Gastrocnemius medialis (tissue), 4 donors: ENCODE measurements around the gene PRKACB. TPM values are rescaled to one million over a fixed set of nuclear protein-coding genes. Genes with fewer than 3 reads are reported as not detected.

Experiments
- ATAC-seq, 2 donors: fragments of 150-250 bp; one replicate each; pipeline ENCODE4 v1.9.1; 2016
- DNase-seq, 2 donors: peaks; one replicate each; pipeline ENCODE4 v3.0.0-alpha.2; 2019
- H3K27ac ChIP-seq, 4 donors: fragments of 200-600 bp; sonication (generic); 1 replicate in 1 of 4; 2 replicates in 3 of 4; pipeline ENCODE4 v1.5.1; 2016 to 2018; ENCODE audit warnings: mild to moderate bottlenecking in 2 of 4, moderate library complexity in 1 of 4
- H3K27me3 ChIP-seq, 3 donors: fragments of 200-600 bp; sonication (generic) in 2 of 3; 1 replicate in 1 of 3; 2 replicates in 2 of 3; pipeline versions ENCODE4 v1.5.1 to v1.6.0; 2016 to 2019; ENCODE audit warnings: mild to moderate bottlenecking in 1 of 3, moderate library complexity in 1 of 3
- H3K36me3 ChIP-seq, 2 donors: fragments of 200-600 bp; sonication (generic) in 1 of 2; one replicate each; pipeline ENCODE4 v1.5.1; 2017 to 2018
- H3K4me1 ChIP-seq, 2 donors: fragments of 200-600 bp; sonication (generic) in 1 of 2; one replicate each; pipeline ENCODE4 v1.5.1; 2016 to 2017; ENCODE audit warnings: mild to moderate bottlenecking in 2 of 2
- H3K4me3 ChIP-seq, 4 donors: fragments of 200-600 bp; sonication (generic) in 3 of 4; 1 replicate in 1 of 4; 2 replicates in 3 of 4; pipeline ENCODE4 v1.5.1; 2016 to 2019; ENCODE audit warnings: mild to moderate bottlenecking in 2 of 4
- H3K9me3 ChIP-seq, 3 donors: fragments of 200-600 bp; sonication (generic) in 2 of 3; 1 replicate in 1 of 3; 2 replicates in 2 of 3; pipeline ENCODE4 v1.5.1; 2016 to 2019
- POLR2A ChIP-seq, 2 donors: fragments of 450-650 bp; IDR thresholded peaks; one replicate each; pipeline ENCODE4 v1.6.1; 2017; ENCODE audit warnings: antibody characterized with exemption in 2 of 2, mild to moderate bottlenecking in 2 of 2, moderate library complexity in 2 of 2
- in situ Hi-C, 4 donors: fragments of 200-750 bp; cut with MboI; loops; one replicate each; pipeline versions ENCODE4 v1.15.0 to v1.8.0; 2017; ENCODE audit warnings: low sequenced_read_pairs in 4 of 4
- intact Hi-C: fragments of 100-400 bp; cut with DNase I; formaldehyde crosslinking; loops from one replicate; pipeline ENCODE4 v1.15.1; 2023; ENCODE audit warnings: low total_unique reads
- total RNA-seq, 4 donors: library from RNA; depleted of rRNA; stranded (reverse); fragments of >200 nt; gene quantifications; one replicate each; pipeline versions ENCODE4 v1.1.0 to v1.2.3, GENCODE V29; 2016
- TF ChIP-seq, protein P1 (sequence below), 5 experiments: fragments of 450-650 bp in 3 of 5; fragments of 200-600 bp in 2 of 5; sonication (generic) in 2 of 5; IDR thresholded peaks in 4 of 5; conservative IDR thresholded peaks in 1 of 5; 1 replicate in 4 of 5; 2 replicates in 1 of 5; pipeline ENCODE4 v1.5.1; 2016 to 2019; ENCODE audit warnings: antibody characterized with exemption in 5 of 5, mild to moderate bottlenecking in 3 of 5, moderate library complexity in 3 of 5

PRKACB gene
- total RNA-seq, 4 donors from 2014 or later, result 4.2 to 12.4 (median 7.0) TPM

DNA sequence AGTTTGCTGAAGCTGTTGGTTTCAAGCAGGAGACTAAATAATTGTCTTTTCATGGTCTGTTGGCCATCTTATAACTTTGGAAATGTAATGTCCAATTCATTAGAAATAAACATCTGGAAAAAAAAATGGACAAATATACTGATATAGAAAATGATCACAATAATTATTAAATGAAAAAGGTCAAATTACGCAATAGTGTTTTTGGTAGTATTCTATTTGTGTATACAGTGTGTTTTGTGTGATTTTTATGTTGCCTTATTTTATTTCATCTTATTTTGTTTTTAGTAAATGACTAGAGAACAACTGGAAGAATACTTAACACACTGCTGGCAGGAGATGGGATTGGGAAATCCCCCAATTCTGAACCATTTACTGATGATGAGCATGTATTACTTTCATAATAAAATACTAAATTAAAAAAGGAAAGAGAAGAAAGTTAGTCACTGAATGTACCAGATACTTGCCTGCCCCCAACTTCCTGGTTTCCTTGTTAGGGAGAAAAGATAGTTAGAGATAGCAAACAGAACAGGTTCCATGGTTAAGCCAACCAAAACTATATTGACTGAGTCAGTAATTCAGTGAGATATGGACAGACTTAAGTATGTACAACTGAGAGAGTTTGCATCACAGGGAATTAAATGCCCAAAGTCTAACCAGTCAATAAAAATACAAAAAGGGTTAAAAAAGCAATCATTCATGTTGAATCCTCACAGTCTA lies 133.4 kb downstream of the PRKACB start:
- no peaks in the 10 kb centered on the region for H3K36me3 ChIP-seq
- intact Hi-C loops (no loop called here), in situ Hi-C loops (no loop called here)
- no peak overlapping the region for H3K27ac ChIP-seq
- DNase-seq (no peak), ATAC-seq (no peak)
- no peaks in the 10 kb centered on the region for H3K27me3 ChIP-seq
- H3K4me3 ChIP-seq, result no peak overlapping the region
- H3K9me3 ChIP-seq, result no peaks in the 10 kb centered on the region
- no peaks in the 10 kb centered on the region for H3K4me1 ChIP-seq
- no peak for TF ChIP-seq POLR2A (IDR thresholded peaks at IDR 0.05)
- TF ChIP-seq, protein P1, sequence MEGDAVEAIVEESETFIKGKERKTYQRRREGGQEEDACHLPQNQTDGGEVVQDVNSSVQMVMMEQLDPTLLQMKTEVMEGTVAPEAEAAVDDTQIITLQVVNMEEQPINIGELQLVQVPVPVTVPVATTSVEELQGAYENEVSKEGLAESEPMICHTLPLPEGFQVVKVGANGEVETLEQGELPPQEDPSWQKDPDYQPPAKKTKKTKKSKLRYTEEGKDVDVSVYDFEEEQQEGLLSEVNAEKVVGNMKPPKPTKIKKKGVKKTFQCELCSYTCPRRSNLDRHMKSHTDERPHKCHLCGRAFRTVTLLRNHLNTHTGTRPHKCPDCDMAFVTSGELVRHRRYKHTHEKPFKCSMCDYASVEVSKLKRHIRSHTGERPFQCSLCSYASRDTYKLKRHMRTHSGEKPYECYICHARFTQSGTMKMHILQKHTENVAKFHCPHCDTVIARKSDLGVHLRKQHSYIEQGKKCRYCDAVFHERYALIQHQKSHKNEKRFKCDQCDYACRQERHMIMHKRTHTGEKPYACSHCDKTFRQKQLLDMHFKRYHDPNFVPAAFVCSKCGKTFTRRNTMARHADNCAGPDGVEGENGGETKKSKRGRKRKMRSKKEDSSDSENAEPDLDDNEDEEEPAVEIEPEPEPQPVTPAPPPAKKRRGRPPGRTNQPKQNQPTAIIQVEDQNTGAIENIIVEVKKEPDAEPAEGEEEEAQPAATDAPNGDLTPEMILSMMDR (IDR thresholded peaks at IDR 0.05 in 4 of 5, conservative IDR thresholded peaks at IDR 0.05 in 1 of 5), result no peak

DNA sequence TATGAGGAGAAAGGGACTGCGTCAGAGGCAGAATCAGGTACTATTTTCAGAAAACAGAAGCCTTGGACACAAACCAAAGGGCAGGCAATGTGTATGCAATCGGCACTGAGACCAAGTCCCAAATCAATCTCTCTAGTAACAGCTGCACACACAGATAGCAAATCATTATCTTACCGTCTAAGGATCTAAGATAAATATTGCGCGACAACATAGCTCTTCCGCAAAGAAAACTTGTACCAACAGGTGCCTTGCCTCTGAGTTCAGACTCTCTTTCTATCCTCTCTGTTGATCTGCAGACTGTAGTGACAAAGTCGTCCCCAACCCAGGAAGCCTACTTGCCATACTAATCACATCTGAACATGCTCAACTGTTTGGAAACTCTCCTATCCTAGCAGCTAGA lies 134.8 kb downstream of the PRKACB start:
- Histone ChIP-seq H3K4me3 (no peak overlapping the region), H3K36me3 (no peaks in the 10 kb centered on the region), H3K27ac (no peak overlapping the region), H3K9me3 (no peaks in the 10 kb centered on the region), H3K27me3 (no peaks in the 10 kb centered on the region), H3K4me1 (no peaks in the 10 kb centered on the region)
- in situ Hi-C loops (no loop called here), intact Hi-C loops (no loop called here)
- ATAC-seq (no peak), DNase-seq (no peak)
- no peak for TF ChIP-seq POLR2A (IDR thresholded peaks at IDR 0.05)
- TF ChIP-seq, protein P1 (IDR thresholded peaks at IDR 0.05 in 4 of 5, conservative IDR thresholded peaks at IDR 0.05 in 1 of 5), result no peak

DNA sequence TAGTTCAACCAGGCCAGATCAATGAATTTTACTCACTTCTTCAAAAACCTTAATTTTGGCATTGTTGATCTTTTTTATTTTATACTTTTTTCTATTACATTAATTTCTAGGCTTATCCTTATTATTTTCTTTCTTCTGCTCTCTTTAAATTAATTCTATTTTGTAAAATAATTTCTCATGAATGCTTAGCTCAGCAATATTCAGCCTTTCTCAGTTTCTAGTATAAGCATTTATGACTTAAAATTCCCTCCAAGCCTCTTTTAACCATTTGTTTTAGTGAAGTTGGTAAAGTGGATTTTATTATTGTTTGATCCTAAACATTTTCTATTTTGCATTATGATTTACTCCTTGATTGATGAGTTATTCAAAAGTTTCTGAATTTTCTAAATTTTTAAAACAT lies 136.8 kb downstream of the PRKACB start:
- TF ChIP-seq, protein P1 (IDR thresholded peaks at IDR 0.05 in 4 of 5, conservative IDR thresholded peaks at IDR 0.05 in 1 of 5), result no peak
- no peak for TF ChIP-seq POLR2A (IDR thresholded peaks at IDR 0.05)
- no peak for ATAC-seq
- in situ Hi-C loops, result no loop called here

DNA sequence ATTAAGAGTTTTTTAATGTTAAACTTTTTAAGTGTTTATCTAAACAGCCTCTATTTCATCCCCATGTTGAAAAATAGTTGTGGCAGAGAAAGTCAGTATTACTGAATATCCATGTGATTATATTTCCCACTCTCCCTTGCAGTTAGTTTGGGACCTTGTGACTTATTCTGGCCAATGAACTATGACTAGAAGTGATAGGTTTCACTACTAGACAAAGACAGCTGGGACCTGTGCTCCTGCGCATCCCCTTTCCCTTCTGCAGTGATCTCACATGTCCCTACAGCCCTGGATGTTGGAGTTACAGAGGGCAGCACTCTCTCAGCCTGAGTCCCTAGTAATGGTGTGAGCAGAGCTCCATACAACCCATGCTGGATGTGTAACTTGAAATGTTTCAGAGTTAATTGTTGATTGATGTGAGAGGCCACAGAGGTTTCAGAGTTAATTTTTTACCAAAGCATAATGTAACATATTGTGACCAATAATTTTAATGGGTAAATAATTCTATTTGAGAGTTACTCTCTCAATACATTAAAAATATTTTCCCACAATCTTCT lies 138.8 kb downstream of the PRKACB start:
- in situ Hi-C loops, result no loop called here
- DNase-seq (no peak), ATAC-seq (no peak)
- intact Hi-C loops, result no loop called here
- H3K4me1 ChIP-seq, result no peaks in the 10 kb centered on the region
- H3K36me3 ChIP-seq, result no peaks in the 10 kb centered on the region
- no peaks in the 10 kb centered on the region for H3K27me3 ChIP-seq
- no peak for TF ChIP-seq POLR2A (IDR thresholded peaks at IDR 0.05)
- TF ChIP-seq, protein P1 (IDR thresholded peaks at IDR 0.05 in 4 of 5, conservative IDR thresholded peaks at IDR 0.05 in 1 of 5), result no peak
- H3K4me3 ChIP-seq, result no peak overlapping the region
- H3K9me3 ChIP-seq, result no peaks in the 10 kb centered on the region
- H3K27ac ChIP-seq, result no peak overlapping the region

More for the DNA sequence above, 136.8 kb downstream of the PRKACB start:
- DNase-seq, result no peak
- Histone ChIP-seq H3K4me3 (no peak overlapping the region), H3K9me3 (no peaks in the 10 kb centered on the region), H3K27ac (no peak overlapping the region), H3K4me1 (no peaks in the 10 kb centered on the region), H3K36me3 (no peaks in the 10 kb centered on the region), H3K27me3 (no peaks in the 10 kb centered on the region)
- intact Hi-C loops, result no loop called here
